Nephron (organoid): Measurements from ENCODE around the gene TIFAB.

Source experiments
- H3K27ac Mint-ChIP-seq, 3 experiments: 2 replicates each; pipeline ENCODE4 v1.8.0; 2020; ENCODE audit warnings: mixed read lengths in 3 of 3, mild to moderate bottlenecking in 2 of 3, moderate library complexity in 1 of 3
- H3K27me3 Mint-ChIP-seq: 2 replicates; pipeline ENCODE4 v1.8.0; 2021; ENCODE audit warnings: low read depth, mild to moderate bottlenecking, moderate library complexity, mixed read lengths
- H3K36me3 Mint-ChIP-seq: 2 replicates; pipeline ENCODE4 v1.8.0; 2020; ENCODE audit warnings: low read depth, mixed read lengths
- H3K4me1 Mint-ChIP-seq: 2 replicates; pipeline ENCODE4 v1.8.0; 2020; ENCODE audit warnings: mixed read lengths
- H3K4me3 Mint-ChIP-seq, 3 experiments: 2 replicates each; pipeline ENCODE4 v1.8.0; 2020; ENCODE audit warnings: mild to moderate bottlenecking in 3 of 3, mixed read lengths in 3 of 3, moderate library complexity in 2 of 3
- H3K9me3 Mint-ChIP-seq: 2 replicates; pipeline ENCODE4 v1.8.0; 2020; ENCODE audit warnings: mixed read lengths
- CTCF ChIP-seq, 3 experiments: fragments of 200-600 bp; sonication (generic); IDR thresholded peaks; one replicate each; pipeline ENCODE4 v1.5.0; 2021; ENCODE audit warnings: antibody characterized with exemption in 3 of 3; ENCODE audit not compliant: unreplicated experiment in 3 of 3

TIFAB gene

GRCh38 chr5:135469911-135470310, 17.8 kb upstream of the TIFAB start:
- H3K4me3 Mint-ChIP-seq: no peak overlapping the region
- TF ChIP-seq CTCF (IDR thresholded peaks at IDR 0.05; ENCODE audit: unreplicated experiment in 3 of 3): no peak
- H3K27me3 Mint-ChIP-seq: peaks cover 84% of the 10 kb centered on the region
- H3K36me3 Mint-ChIP-seq: no peaks in the 10 kb centered on the region
- no peaks in the 10 kb centered on the region for H3K9me3 Mint-ChIP-seq
- no peak overlapping the region for H3K27ac Mint-ChIP-seq
- H3K4me1 Mint-ChIP-seq: peaks cover 5% of the 10 kb centered on the region

- H3K4me1 Mint-ChIP-seq: peaks cover 5% of the 10 kb centered on the region
- peaks cover 88% of the 10 kb centered on the region for H3K27me3 Mint-ChIP-seq
- no peak for TF ChIP-seq CTCF (IDR thresholded peaks at IDR 0.05; ENCODE audit: unreplicated experiment in 3 of 3)
- no peak overlapping the region for H3K27ac Mint-ChIP-seq
- H3K9me3 Mint-ChIP-seq: no peaks in the 10 kb centered on the region
- H3K4me3 Mint-ChIP-seq: no peak overlapping the region
- no peaks in the 10 kb centered on the region for H3K36me3 Mint-ChIP-seq
Measured at GRCh38 chr5:135468541-135468940, 16.4 kb upstream of the TIFAB start.

- Mint-ChIP-seq H3K4me3 (peak overlapping the region in 1 of 3 experiments; percentile 26), H3K27me3 (peaks cover 90% of the 10 kb centered on the region), H3K4me1 (peaks cover 5% of the 10 kb centered on the region), H3K27ac (no peak overlapping the region), H3K9me3 (no peaks in the 10 kb centered on the region), H3K36me3 (no peaks in the 10 kb centered on the region)
- TF ChIP-seq CTCF (IDR thresholded peaks at IDR 0.05; ENCODE audit: unreplicated experiment in 3 of 3): no peak
Measured at GRCh38 chr5:135467871-135468485, 15.8 kb upstream of the TIFAB start.

GRCh38 chr5:135467051-135467625, 15.0 kb upstream of the TIFAB start:
- TF ChIP-seq CTCF (IDR thresholded peaks at IDR 0.05; ENCODE audit: unreplicated experiment in 3 of 3): no peak
- Mint-ChIP-seq H3K27ac (no peak overlapping the region), H3K4me3 (peak overlapping the region in 1 of 3 experiments; percentile 10), H3K9me3 (no peaks in the 10 kb centered on the region), H3K4me1 (peaks cover 5% of the 10 kb centered on the region), H3K27me3 (peaks cover 95% of the 10 kb centered on the region), H3K36me3 (no peaks in the 10 kb centered on the region)

- H3K4me1 Mint-ChIP-seq: peaks cover 5% of the 10 kb centered on the region
Measured at GRCh38 chr5:135466178-135467050, 14.3 kb upstream of the TIFAB start.

More at GRCh38 chr5:135466178-135467050, 14.3 kb upstream of the TIFAB start:
- H3K36me3 Mint-ChIP-seq: no peaks in the 10 kb centered on the region
- H3K9me3 Mint-ChIP-seq: no peaks in the 10 kb centered on the region
- H3K27ac Mint-ChIP-seq: no peak overlapping the region
- peaks cover 94% of the 10 kb centered on the region for H3K27me3 Mint-ChIP-seq
- TF ChIP-seq CTCF (IDR thresholded peaks at IDR 0.05; ENCODE audit: unreplicated experiment in 3 of 3): peak; percentile 85 to 95 (median 92)
- H3K4me3 Mint-ChIP-seq: peak overlapping the region; percentile 70 to 76 (median 74)
